HepG2 (cell line): ENCODE data around the gene DOK5. TPM values are rescaled to one million over a fixed set of nuclear protein-coding genes. Genes with fewer than 3 reads are reported as not detected.

Experiments
- ATAC-seq: fragments of 200-7000 bp; cut with Tn5 transposase; 3 replicates; pipeline ENCODE4 v1.9.1; 2020; ENCODE audit warnings: mild to moderate bottlenecking, moderate library complexity
- BruUV-seq: library from RNA; stranded (reverse); fragments of 400-500 nt; replicated peaks from 2 replicates; lab custom pipeline; 2021; lab: Mats Ljungman, UMichigan
- CTCF ChIA-PET: fragments of 300-600 bp; formaldehyde crosslinking; extraction: SDS; loops from one replicate; lab custom pipeline; 2021; ENCODE audit warnings: low total read pairs, inconsistent platforms, low intra/inter-chr PET ratio; lab: Yijun Ruan, JAX
- POLR2A ChIA-PET: fragments of 350-600 bp; sonication (Branson Sonifier 250); formaldehyde crosslinking; loops from one replicate; lab custom pipeline; 2020; ENCODE audit warnings: antibody characterized with exemption, inconsistent platforms; lab: Yijun Ruan, JAX
- DNase-seq: peaks from one replicate; pipeline ENCODE4 v3.0.0-alpha.2; 2015; ENCODE audit warnings: low spot score
- FAIRE-seq: peaks from 3 replicates; lab custom pipeline; 2011; peaks lifted over from hg19 to GRCh38; lab: Jason Lieb, UNC
- H2AFZ ChIP-seq: one replicate; pipeline ENCODE4 v1.6.1; 2011; ENCODE audit warnings: low read length, inconsistent platforms
- H3K27ac ChIP-seq: fragments of 300-600 bp; 3 replicates; pipeline ENCODE4 v1.8.0; 2011; ENCODE audit warnings: mixed run types, mild to moderate bottlenecking, mixed read lengths, low read length, inconsistent platforms; ENCODE audit not compliant: insufficient read depth; ENCODE audit errors: extremely low read length
- H3K27me3 ChIP-seq, 2 experiments: fragments of 200-600 bp in 1 of 2; 2 replicates in 1 of 2; 3 replicates in 1 of 2; pipeline versions ENCODE4 v1.6.0 to v1.8.0; 2011; ENCODE audit warnings: low read length in 2 of 2, mild to moderate bottlenecking in 2 of 2, moderate library complexity in 2 of 2, inconsistent platforms in 1 of 2; ENCODE audit not compliant: insufficient read depth in 2 of 2, control insufficient read depth in 1 of 2
- H3K36me3 ChIP-seq, 2 experiments: fragments of 200-600 bp in 1 of 2; replicated peaks in 1 of 2; 2 replicates in 1 of 2; 3 replicates in 1 of 2; pipeline versions ENCODE4 v1.5.1 to v1.8.0; 2011; ENCODE audit warnings: low read length in 2 of 2, inconsistent platforms in 1 of 2; ENCODE audit not compliant: insufficient read depth in 2 of 2, control insufficient read depth in 1 of 2
- H3K4me1 ChIP-seq: 2 replicates; pipeline ENCODE4 v1.5.1; 2012; ENCODE audit warnings: low read length, inconsistent platforms; ENCODE audit not compliant: insufficient read depth
- H3K4me2 ChIP-seq: 2 replicates; pipeline ENCODE4 v1.6.0; 2011; ENCODE audit warnings: low read depth, low read length, inconsistent platforms
- H3K4me3 ChIP-seq, 3 experiments: fragments of 200-600 bp in 1 of 3; sonication (generic), shearing (Covaris generic) in 1 of 3; replicated peaks in 1 of 3; 2 replicates each; pipeline ENCODE4 v1.5.1; 2011 to 2016; ENCODE audit warnings: low read length in 3 of 3, inconsistent platforms in 2 of 3, low read depth in 2 of 3, mild to moderate bottlenecking in 2 of 3, control low read depth in 1 of 3, mixed read lengths in 1 of 3; ENCODE audit not compliant: insufficient read depth in 1 of 3
- H3K79me2 ChIP-seq: one replicate; pipeline ENCODE4 v1.6.1; 2011; ENCODE audit warnings: low read length, inconsistent platforms; ENCODE audit not compliant: insufficient read depth
- H3K9ac ChIP-seq: 2 replicates; pipeline ENCODE4 v1.6.0; 2011; ENCODE audit warnings: mild to moderate bottlenecking, low read depth, low read length, inconsistent platforms; ENCODE audit not compliant: insufficient read depth
- H3K9me3 ChIP-seq: 2 replicates; pipeline ENCODE4 v1.5.1; 2012; ENCODE audit warnings: mild to moderate bottlenecking, low read length
- H4K20me1 ChIP-seq: 2 replicates; pipeline ENCODE4 v1.6.0; 2011; ENCODE audit warnings: inconsistent platforms, mild to moderate bottlenecking, low read length, moderate library complexity; ENCODE audit not compliant: insufficient read depth
- ARID3A ChIP-seq: IDR thresholded peaks from 2 replicates; pipeline ENCODE4 v1.6.1; 2012; ENCODE audit warnings: low read depth, low read length, improper control_type of control experiment
- HNRNPK ChIP-seq: fragments of 200-400 bp; formaldehyde crosslinking; IDR thresholded peaks from 2 replicates; pipeline ENCODE4 v1.6.1; 2018; ENCODE audit warnings: low read length, low read depth, moderate library complexity, mild to moderate bottlenecking; ENCODE audit not compliant: poor library complexity, severe bottlenecking
- IKZF5 ChIP-seq: IDR thresholded peaks from 2 replicates; pipeline ENCODE4 v1.6.1; 2018; ENCODE audit warnings: missing genetic modification reagents, mild to moderate bottlenecking, missing compliant biosample characterization
- IRF1 ChIP-seq: sonication (generic); formaldehyde crosslinking; IDR thresholded peaks from 2 replicates; pipeline ENCODE4 v1.4.0; 2020; ENCODE audit warnings: low read depth, mild to moderate bottlenecking, missing genetic modification reagents
- MZF1 ChIP-seq: sonication (generic); formaldehyde crosslinking; IDR thresholded peaks from 2 replicates; pipeline ENCODE4 v1.8.1; 2023; ENCODE audit warnings: mild to moderate bottlenecking, missing genetic modification reagents, borderline replicate concordance
- NR0B2 ChIP-seq: sonication (generic); formaldehyde crosslinking; IDR thresholded peaks from 2 replicates; pipeline ENCODE4 v1.4.0; 2020; ENCODE audit warnings: mild to moderate bottlenecking, missing genetic modification reagents
- SMAD9 ChIP-seq: sonication (generic); formaldehyde crosslinking; IDR thresholded peaks from 2 replicates; pipeline ENCODE4 v1.5.1; 2020; ENCODE audit warnings: mild to moderate bottlenecking, missing genetic modification reagents
- TAF1 ChIP-seq: sonication (generic); formaldehyde crosslinking; IDR thresholded peaks from 2 replicates; pipeline ENCODE4 v1.4.0; 2020; ENCODE audit warnings: missing genetic modification reagents
- ZNF619 ChIP-seq: sonication (generic); formaldehyde crosslinking; IDR thresholded peaks from 2 replicates; pipeline ENCODE4 v1.4.0; 2020; ENCODE audit warnings: mild to moderate bottlenecking, missing genetic modification reagents
- ZNF709 ChIP-seq: sonication (generic); formaldehyde crosslinking; IDR thresholded peaks from 2 replicates; pipeline ENCODE4 v1.5.0; 2020; ENCODE audit warnings: mild to moderate bottlenecking, missing genetic modification reagents
- WGBS: methylation state at CpG from one replicate; pipeline ENCODE4 v1.1.6; 2017; ENCODE audit warnings: low lambda C conversion rate; 5-methylcytosine and 5-hydroxymethylcytosine counted together
- in situ Hi-C: cut with HindIII; loops from 2 replicates; pipeline ENCODE4 v1.10.0; 2017; ENCODE audit warnings: low pct_unique_long_range_greater_than_20kb; ENCODE audit not compliant: extremely low pct_ligation_motif_present
- intact Hi-C: fragments of 100-400 bp; cut with micrococcal nuclease; formaldehyde crosslinking; loops from one replicate; pipeline ENCODE4 v1.10.0; 2022; ENCODE audit not compliant: unreplicated experiment
- polyA plus RNA-seq, 8 experiments: library from polyadenylated mRNA; depleted of rRNA in 3 of 8; stranded (reverse) in 7 of 8; unstranded in 1 of 8; fragments of >200 nt; fragmentation: Illumina TruSeq in 4 of 8; extraction: Trizol in 4 of 8; gene quantifications; 2 replicates each; pipeline versions ENCODE4 v1.2.1 to v1.2.3, GENCODE V29; 2011 to 2016; ENCODE audit warnings: low read depth in 4 of 8, missing spikeins in 1 of 8, mixed read lengths in 1 of 8; ENCODE audit not compliant: insufficient read depth in 1 of 8
- total RNA-seq, 5 experiments: library from RNA; depleted of rRNA; stranded (reverse); fragments of >200 nt; fragmentation: Illumina TruSeq; extraction: Trizol; gene quantifications; 2 replicates each; pipeline ENCODE4 v1.2.3, GENCODE V29; 2016; ENCODE audit warnings: low read depth in 1 of 5

Gene DOK5
- total and polyA plus RNA-seq, 2 of the 13 experiments (the other 11 are each of a cell fraction or from before 2014, with no cell fraction given) = not detected

GRCh38 chr20:54486585-54486984 is 11.2 kb downstream of the DOK5 start (continued):
- TF ChIP-seq ZNF619 (CRISPR knock-in tag) (no peak), IKZF5 (no peak), SMAD9 (CRISPR knock-in tag) (no peak), TAF1 (CRISPR knock-in tag) (no peak), MZF1 (CRISPR knock-in tag) (no peak), ZNF709 (CRISPR knock-in tag) (no peak)

GRCh38 chr20:54488442-54488841 is 13.0 kb downstream of the DOK5 start:
- WGBS = 20% methylated on average over 2 of the region's 2 CpGs
- no peaks in the 10 kb centered on the region for H3K79me2 ChIP-seq
- ChIA-PET POLR2A (no interaction called here), CTCF (no interaction called here)
- no peaks in the 10 kb centered on the region for H3K36me3 ChIP-seq
- no peaks in the 10 kb centered on the region for H3K9me3 ChIP-seq
- H3K4me3 ChIP-seq = no peak overlapping the region
- no peak overlapping the region for H2AFZ ChIP-seq
- H3K4me1 ChIP-seq = no peaks in the 10 kb centered on the region
- ATAC-seq (no peak), FAIRE-seq (no peak), DNase-seq (no peak)
- peaks cover 0 to 5% of the 10 kb centered on the region in 2 experiments; a peak in 1 of 5 replicates for H3K27me3 ChIP-seq
- no TSS peak for BruUV-seq
- no peak overlapping the region for H3K4me2 ChIP-seq
- no peaks in the 10 kb centered on the region for H4K20me1 ChIP-seq
- intact Hi-C loops = no loop called here
- in situ Hi-C loops = no loop called here
- no peak overlapping the region for H3K27ac ChIP-seq
- no peak overlapping the region for H3K9ac ChIP-seq
- TF ChIP-seq ARID3A = no peak
- no peak for TF ChIP-seq NR0B2 (CRISPR knock-in tag)
- TF ChIP-seq IRF1 = no peak
- TF ChIP-seq MZF1 (CRISPR knock-in tag) = no peak
- TF ChIP-seq HNRNPK = peak; percentile 95
